ENCODE measurements around the gene KIF5A. TPM values are rescaled to one million over a fixed set of nuclear protein-coding genes. Genes with fewer than 3 reads are reported as not detected.

Gene KIF5A
- total RNA-seq, 1 donor, result 0.72 TPM

- no peak for TF ChIP-seq CTCF (IDR thresholded peaks at IDR 0.05; ENCODE audit: insufficient read depth, low read length)
- H3K4me3 ChIP-seq (ENCODE audit: low read depth, low read length), result no peak overlapping the region
- no peak for DNase-seq (ENCODE audit: low read depth)
These were observed 78.7 kb downstream of the KIF5A start for GRCh38 chr12:57628280-57629191.

GRCh38 chr12:57629897-57630471, 80.1 kb downstream of the KIF5A start:
- TF ChIP-seq CTCF (IDR thresholded peaks at IDR 0.05; ENCODE audit: insufficient read depth, low read length), result no peak
- no peak for DNase-seq (ENCODE audit: low read depth)
- H3K4me3 ChIP-seq (ENCODE audit: low read depth, low read length), result no peak overlapping the region

GRCh38 chr12:57630891-57631433, 81.1 kb downstream of the KIF5A start:
- no peak for DNase-seq (ENCODE audit: low read depth)
- H3K4me3 ChIP-seq (ENCODE audit: low read depth, low read length), result no peak overlapping the region
- no peak for TF ChIP-seq CTCF (IDR thresholded peaks at IDR 0.05; ENCODE audit: insufficient read depth, low read length)

GRCh38 chr12:57631566-57632072, 81.8 kb downstream of the KIF5A start:
- DNase-seq (ENCODE audit: low read depth), result no peak
- no peak for TF ChIP-seq CTCF (IDR thresholded peaks at IDR 0.05; ENCODE audit: insufficient read depth, low read length)
- peak overlapping the region; percentile 69 for H3K4me3 ChIP-seq (ENCODE audit: low read depth, low read length)

- peak overlapping the region; percentile 69 for H3K4me3 ChIP-seq (ENCODE audit: low read depth, low read length)
- TF ChIP-seq CTCF (IDR thresholded peaks at IDR 0.05; ENCODE audit: insufficient read depth, low read length), result no peak
- DNase-seq (ENCODE audit: low read depth), result peak; percentile 21
These were observed 82.5 kb downstream of the KIF5A start for GRCh38 chr12:57632073-57632957.

All from fibroblast of the aortic adventitia (primary cell).